ACC112 (cell line): ENCODE data around the gene TMEM131L.

Experiments
- H2AFZ ChIP-seq: fragments of 200-600 bp; sonication (generic); one replicate; pipeline ENCODE4 v1.6.0; 2017; ENCODE audit warnings: antibody characterized with exemption, low read length; ENCODE audit not compliant: unreplicated experiment
- H3K27ac ChIP-seq: fragments of 200-600 bp; sonication (generic); 2 replicates; pipeline ENCODE4 v1.5.1; 2014; ENCODE audit warnings: low read depth, mild to moderate bottlenecking, antibody characterized with exemption, low read length, moderate library complexity
- H3K27me3 ChIP-seq: fragments of 200-600 bp; sonication (generic); 2 replicates; pipeline ENCODE4 v1.6.1; 2014; ENCODE audit warnings: mild to moderate bottlenecking, antibody characterized with exemption, low read length, moderate library complexity, mixed read lengths; ENCODE audit not compliant: insufficient read depth
- H3K36me3 ChIP-seq: fragments of 200-600 bp; sonication (generic); 2 replicates; pipeline ENCODE4 v1.6.1; 2016; ENCODE audit warnings: mild to moderate bottlenecking, antibody characterized with exemption, low read length, moderate library complexity, mixed read lengths; ENCODE audit not compliant: insufficient read depth
- H3K4me1 ChIP-seq: fragments of 200-600 bp; sonication (generic); one replicate; pipeline ENCODE4 v1.6.1; 2016; ENCODE audit warnings: low read length, mixed read lengths; ENCODE audit not compliant: insufficient read depth, unreplicated experiment, control insufficient read depth
- H3K4me3 ChIP-seq: fragments of 200-600 bp; sonication (generic); 2 replicates; pipeline ENCODE4 v1.5.1; 2014; ENCODE audit warnings: mild to moderate bottlenecking, low read depth, low read length
- H3K79me2 ChIP-seq: fragments of 200-600 bp; sonication (generic); one replicate; pipeline ENCODE4 v1.6.0; 2016; ENCODE audit warnings: low read length; ENCODE audit not compliant: control insufficient read depth, unreplicated experiment, insufficient read depth

The TMEM131L gene

DNA sequence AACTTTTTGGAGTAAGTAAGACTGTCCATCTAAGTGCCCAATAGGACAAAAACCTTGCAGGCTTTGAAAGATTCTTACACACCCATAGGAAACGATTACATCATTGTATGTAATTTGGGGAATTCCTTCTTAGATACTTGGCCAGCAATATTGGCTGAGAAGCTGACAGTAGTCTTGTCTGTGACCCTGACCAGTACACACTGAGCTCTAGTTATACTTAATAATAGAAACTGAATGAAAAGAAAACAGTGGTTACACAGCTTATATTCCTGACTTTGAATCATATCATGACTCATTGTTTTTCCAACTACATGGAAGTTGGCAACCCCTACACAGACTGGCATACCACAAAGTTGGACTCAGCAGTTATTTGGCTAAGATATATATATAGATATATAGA is 210.8 kb downstream of the TMEM131L start:
- Histone ChIP-seq H3K79me2 (no peaks in the 10 kb centered on the region), H3K36me3 (no peaks in the 10 kb centered on the region), H2AFZ (no peak overlapping the region), H3K27ac (peak overlapping the region; percentile 81), H3K4me1 (peaks cover 17% of the 10 kb centered on the region), H3K27me3 (peaks cover 11% of the 10 kb centered on the region), H3K4me3 (no peak overlapping the region)

DNA sequence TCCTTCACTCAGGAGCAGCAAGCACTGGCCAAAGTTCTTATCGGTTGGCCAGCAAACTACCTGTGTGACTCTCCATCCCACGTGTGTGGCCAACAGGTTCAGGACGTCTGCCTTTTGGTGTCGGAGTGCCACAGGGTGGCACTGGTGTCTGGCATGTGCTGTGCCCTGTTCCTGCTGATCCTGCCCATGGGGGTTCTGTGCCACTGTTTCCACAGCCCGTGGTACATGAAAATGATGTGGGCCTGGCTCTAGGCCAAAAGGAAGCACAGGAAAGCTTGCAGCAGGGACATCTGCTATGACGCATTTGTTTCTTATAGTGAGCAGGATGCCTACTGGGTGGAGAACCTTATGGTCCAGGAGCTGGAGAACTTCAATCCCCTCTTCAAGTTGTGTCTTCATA is 213.3 kb downstream of the TMEM131L start:
- Histone ChIP-seq H3K4me1 (peaks cover 17% of the 10 kb centered on the region), H3K27me3 (peaks cover 30% of the 10 kb centered on the region), H3K4me3 (no peak overlapping the region), H3K36me3 (no peaks in the 10 kb centered on the region), H3K27ac (no peak overlapping the region), H2AFZ (no peak overlapping the region), H3K79me2 (no peaks in the 10 kb centered on the region)

DNA sequence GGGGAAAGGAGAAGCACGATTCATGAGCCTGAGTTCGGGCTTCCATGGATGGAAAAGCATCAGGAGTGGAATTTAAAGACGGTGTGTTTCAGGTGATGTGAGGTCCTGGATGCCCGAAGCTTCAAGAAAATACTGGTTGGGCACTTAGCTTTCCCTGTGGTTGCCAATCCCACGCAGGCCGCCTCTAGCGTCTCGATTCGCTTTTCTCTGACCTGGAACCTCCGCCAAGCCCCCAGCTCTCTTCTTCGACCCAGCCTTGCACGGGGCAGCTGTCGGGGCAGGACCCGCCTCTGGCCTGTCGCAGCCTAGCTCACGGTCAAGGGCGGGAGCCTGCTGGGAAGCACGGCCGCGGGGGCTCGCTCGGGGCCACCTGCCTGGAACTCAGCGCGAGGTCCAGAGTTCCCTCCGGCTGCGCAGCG is 217.6 kb downstream of the TMEM131L start:
- peak overlapping the region; percentile 11 for H2AFZ ChIP-seq
- no peaks in the 10 kb centered on the region for H3K4me1 ChIP-seq
- no peaks in the 10 kb centered on the region for H3K79me2 ChIP-seq
- H3K27me3 ChIP-seq, result peaks cover 43% of the 10 kb centered on the region
- H3K27ac ChIP-seq, result no peak overlapping the region
- no peaks in the 10 kb centered on the region for H3K36me3 ChIP-seq
- H3K4me3 ChIP-seq, result peak overlapping the region; percentile 75

DNA sequence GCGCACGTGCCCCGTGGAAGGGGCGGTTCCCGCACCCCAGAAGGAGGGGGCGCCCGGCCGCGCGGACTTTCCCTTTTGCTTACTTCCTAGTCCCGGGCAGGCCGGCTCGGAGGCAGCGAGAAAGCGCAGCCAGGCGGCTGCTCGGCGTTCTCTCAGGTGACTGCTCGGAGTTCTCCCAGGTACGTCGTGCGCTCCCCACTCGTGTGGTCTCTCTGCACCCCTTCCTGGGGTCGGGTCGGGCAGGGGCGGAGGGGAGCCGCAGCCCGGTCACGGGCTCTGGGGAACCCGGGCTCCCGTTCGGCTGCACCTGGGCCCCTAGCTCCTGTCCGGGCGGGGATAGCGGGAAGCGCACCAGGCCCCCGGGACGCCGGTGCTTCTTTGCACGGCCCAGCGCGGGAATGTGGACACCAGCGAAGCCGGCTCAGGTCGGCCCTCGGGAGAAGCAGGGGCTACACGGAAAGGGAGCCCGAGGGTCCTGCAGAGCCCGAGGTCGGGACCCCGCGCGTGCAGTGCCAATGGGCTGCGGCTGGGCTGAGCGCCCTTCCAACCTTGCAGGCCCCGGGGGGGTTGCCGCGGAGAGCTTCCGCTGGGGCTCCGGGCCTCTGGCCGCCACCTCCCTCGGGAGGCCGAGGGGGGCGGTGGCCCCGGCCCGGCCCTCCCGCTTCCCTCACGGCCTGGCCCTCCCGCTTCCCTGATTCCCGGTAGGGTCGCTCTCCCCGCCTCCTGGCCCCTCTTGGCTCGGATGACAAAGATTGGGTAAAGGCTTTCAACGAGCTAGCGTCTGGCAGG is 218.2 kb downstream of the TMEM131L start, which contains the start of gene TLR2:
TSS of gene TLR2 (plus strand) at position 99 of the 789 bp plus-strand sequence. CDS start 18,628 bp downstream, outside the sequence.
- Histone ChIP-seq H2AFZ (peak within 1 kb of the TSS; percentile 11), H3K27ac (no peak within 1 kb of the TSS)

DNA sequence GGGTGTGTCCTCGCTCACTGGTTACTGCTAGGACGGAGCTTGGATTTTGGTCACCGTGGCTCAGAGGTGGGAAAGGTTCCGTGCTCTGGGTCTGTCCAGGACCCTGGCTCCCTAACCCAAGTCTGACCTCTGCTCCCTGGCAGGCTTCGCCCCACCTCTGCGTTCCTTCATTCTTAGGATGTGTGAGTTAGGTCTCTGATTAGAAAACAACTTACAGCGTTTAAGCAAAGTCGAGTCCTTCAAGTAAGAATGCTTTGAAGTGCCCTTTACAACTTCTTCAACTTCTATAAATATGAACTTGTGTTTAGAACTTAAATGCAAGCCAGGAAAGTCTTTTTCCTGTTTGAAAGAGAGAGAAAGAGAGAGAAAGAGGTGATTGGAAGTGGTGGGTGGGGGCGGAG is 218.8 kb downstream of the TMEM131L start:
- no peak overlapping the region for H3K27ac ChIP-seq
- peak overlapping the region; percentile 75 for H3K4me3 ChIP-seq
- no peaks in the 10 kb centered on the region for H3K79me2 ChIP-seq
- H3K27me3 ChIP-seq, result peaks cover 33% of the 10 kb centered on the region
- no peaks in the 10 kb centered on the region for H3K4me1 ChIP-seq
- no peaks in the 10 kb centered on the region for H3K36me3 ChIP-seq
- no peak overlapping the region for H2AFZ ChIP-seq

More for the DNA sequence above, 218.2 kb downstream of the TMEM131L start, which contains the start of gene TLR2:
- no peaks in the 10 kb centered on the region for H3K79me2 ChIP-seq
- peak within 1 kb of the TSS; percentile 75 for H3K4me3 ChIP-seq
- H3K36me3 ChIP-seq, result no peaks in the 10 kb centered on the region
- H3K4me1 ChIP-seq, result no peaks in the 10 kb centered on the region
- H3K27me3 ChIP-seq, result peaks cover 37% of the 10 kb centered on the region
